HCT116 (cell line): ENCODE results near the gene SYNGR3. TPM values are rescaled to one million over a fixed set of nuclear protein-coding genes. Genes with fewer than 3 reads are reported as not detected.

Experiments
- ATAC-seq: fragments of 200-7000 bp; cut with Tn5 transposase; 2 replicates; pipeline ENCODE4 v1.9.1; 2020; ENCODE audit warnings: mild to moderate bottlenecking, moderate library complexity
- BruUV-seq: library from RNA; stranded (reverse); fragments of 400-500 nt; replicated peaks from 2 replicates; lab custom pipeline; 2021; lab: Mats Ljungman, UMichigan
- CTCF ChIA-PET: fragments of 300-600 bp; sonication (Branson Sonifier 250); formaldehyde crosslinking; loops from one replicate; lab custom pipeline; 2021; ENCODE audit warnings: antibody characterized with exemption; lab: Charles Lee
- POLR2A ChIA-PET: fragments of 300-600, 350-600 bp; sonication (Branson Sonifier 250); formaldehyde crosslinking; loops from one replicate; lab custom pipeline; 2021; ENCODE audit warnings: antibody characterized with exemption; lab: Charles Lee
- RAD21 ChIA-PET, 2 experiments: fragments of 300-600 bp; sonication (Branson Sonifier 250); formaldehyde crosslinking; loops; one replicate each; lab custom pipeline; 2023; ENCODE audit warnings: low total read pairs in 2 of 2; ENCODE audit not compliant: uncharacterized antibody in 2 of 2, unreplicated experiment in 2 of 2, low non-redundant PET in 1 of 2; lab: Charles Lee
- DNase-seq: peaks from one replicate; pipeline ENCODE4 v3.0.0-alpha.2; 2010; ENCODE audit warnings: low read depth, low spot score
- H2AFZ ChIP-seq: fragments of 200-600 bp; shearing (Covaris generic), sonication (generic); 2 replicates; pipeline ENCODE4 v1.6.1; 2017; ENCODE audit warnings: low read depth, mixed run types, mixed read lengths, antibody characterized with exemption, low read length; ENCODE audit not compliant: poor library complexity, severe bottlenecking
- H3K27ac ChIP-seq: 2 replicates; pipeline ENCODE4 v1.5.1; 2012; ENCODE audit warnings: low read depth, low read length
- H3K27me3 ChIP-seq: fragments of 200-600 bp; sonication (generic); 2 replicates; pipeline ENCODE4 v1.6.1; 2016; ENCODE audit warnings: mixed run types, low read length, mixed read lengths; ENCODE audit not compliant: insufficient read depth
- H3K36me3 ChIP-seq, 2 experiments: fragments of 200-500 bp in 1 of 2; fragments of 200-600 bp in 1 of 2; sonication (Bioruptor generic) in 1 of 2; sonication (generic) in 1 of 2; 2 replicates each; pipeline versions ENCODE4 v1.5.1 to v1.6.1; 2014 to 2016; ENCODE audit warnings: low read length in 2 of 2, inconsistent platforms in 1 of 2, mixed read lengths in 1 of 2, mixed run types in 1 of 2; ENCODE audit not compliant: insufficient read depth in 2 of 2, control insufficient read depth in 1 of 2
- H3K4me1 ChIP-seq, 2 experiments: fragments of 200-600 bp in 1 of 2; sonication (generic) in 1 of 2; 2 replicates each; pipeline versions ENCODE4 v1.5.1 to v1.6.1; 2012 to 2017; ENCODE audit warnings: low read length in 2 of 2, inconsistent platforms in 1 of 2, mild to moderate bottlenecking in 1 of 2, mixed read lengths in 1 of 2, mixed run types in 1 of 2, moderate library complexity in 1 of 2; ENCODE audit not compliant: insufficient read depth in 2 of 2, control insufficient read depth in 1 of 2
- H3K4me2 ChIP-seq: fragments of 200-600 bp; sonication (generic); 2 replicates; pipeline ENCODE4 v1.6.1; 2017; ENCODE audit warnings: mixed run types, low read length, mixed read lengths
- H3K4me3 ChIP-seq, 2 experiments: fragments of 200-600 bp in 1 of 2; sonication (generic) in 1 of 2; replicated peaks in 1 of 2; 2 replicates each; pipeline ENCODE4 v1.5.1; 2011 to 2016; ENCODE audit warnings: low read length in 2 of 2, control low read depth in 1 of 2, low read depth in 1 of 2, mild to moderate bottlenecking in 1 of 2, mixed read lengths in 1 of 2, mixed run types in 1 of 2
- H3K79me2 ChIP-seq: fragments of 200-600 bp; sonication (generic); 2 replicates; pipeline ENCODE4 v1.6.1; 2017; ENCODE audit warnings: mild to moderate bottlenecking, mixed run types, low read length, moderate library complexity, mixed read lengths; ENCODE audit not compliant: insufficient read depth
- H3K9ac ChIP-seq: fragments of 200-600 bp; sonication (generic); 2 replicates; pipeline ENCODE4 v1.6.1; 2016; ENCODE audit warnings: low read length, mixed read lengths
- H3K9me2 ChIP-seq: fragments of 200-600 bp; sonication (generic), shearing (Covaris generic); 2 replicates; pipeline ENCODE4 v1.6.1; 2017; ENCODE audit warnings: mixed run types, mild to moderate bottlenecking, moderate library complexity; ENCODE audit not compliant: insufficient read depth
- H3K9me3 ChIP-seq, 2 experiments: fragments of 200-500 bp in 1 of 2; fragments of 200-600 bp in 1 of 2; sonication (Bioruptor generic) in 1 of 2; sonication (generic) in 1 of 2; 2 replicates each; pipeline ENCODE4 v1.6.1; 2014 to 2017; ENCODE audit warnings: low read length in 2 of 2, mixed read lengths in 2 of 2, inconsistent platforms in 1 of 2, low read depth in 1 of 2, mild to moderate bottlenecking in 1 of 2, mixed run types in 1 of 2, moderate library complexity in 1 of 2; ENCODE audit not compliant: control insufficient read depth in 1 of 2, insufficient read depth in 1 of 2
- H4K20me1 ChIP-seq: fragments of 200-600 bp; sonication (generic), shearing (Covaris generic); 2 replicates; pipeline ENCODE4 v1.6.1; 2017; ENCODE audit warnings: mixed run types, mild to moderate bottlenecking, moderate library complexity; ENCODE audit not compliant: insufficient read depth
- CEBPB ChIP-seq: IDR thresholded peaks from 2 replicates; pipeline ENCODE4 v1.6.1; 2012; ENCODE audit warnings: low read depth
- EZH2 ChIP-seq: fragments of 200-600 bp; sonication (generic); IDR thresholded peaks from 2 replicates; pipeline ENCODE4 v1.6.1; 2017; ENCODE audit warnings: antibody characterized with exemption, mixed run types
- EZH2phosphoT487 ChIP-seq: fragments of 200-600 bp; IDR thresholded peaks from 2 replicates; pipeline ENCODE4 v1.6.1; 2018; ENCODE audit warnings: antibody characterized with exemption, borderline replicate concordance
- FOSL1 ChIP-seq: IDR thresholded peaks from 2 replicates; pipeline ENCODE4 v1.6.1; 2012; ENCODE audit warnings: low read depth
- JUND ChIP-seq: IDR thresholded peaks from 2 replicates; pipeline ENCODE4 v1.6.1; 2012
- MAX ChIP-seq: IDR thresholded peaks from 2 replicates; pipeline ENCODE4 v1.6.1; 2012
- POLR2A ChIP-seq: IDR thresholded peaks from 2 replicates; pipeline ENCODE4 v1.7.0; 2011; ENCODE audit warnings: borderline replicate concordance; ENCODE audit not compliant: insufficient read depth, insufficient read length; ENCODE audit errors: extremely low read depth
- POLR2AphosphoS5 ChIP-seq: IDR thresholded peaks from 2 replicates; pipeline ENCODE4 v1.6.1; 2011; ENCODE audit warnings: mild to moderate bottlenecking, low read depth, low read length, moderate library complexity
- RAD21 ChIP-seq: IDR thresholded peaks from 2 replicates; pipeline ENCODE4 v1.6.1; 2012; ENCODE audit warnings: low read depth, mild to moderate bottlenecking
- SP1 ChIP-seq: IDR thresholded peaks from 2 replicates; pipeline ENCODE4 v1.6.1; 2012; ENCODE audit warnings: low read depth
- ZBTB33 ChIP-seq: IDR thresholded peaks from 2 replicates; pipeline ENCODE4 v1.6.1; 2011; ENCODE audit warnings: mild to moderate bottlenecking, low read length, moderate library complexity; ENCODE audit not compliant: insufficient replicate concordance; ENCODE audit errors: extremely low read depth
- ZFX ChIP-seq: fragments of 450-650 bp; IDR thresholded peaks from 2 replicates; pipeline ENCODE4 v1.6.1; 2017
- ZNF274 ChIP-seq: fragments of 200-500 bp; sonication (Bioruptor generic); IDR thresholded peaks from 2 replicates; pipeline ENCODE4 v1.6.1; 2014; ENCODE audit warnings: mild to moderate bottlenecking, low read depth, low read length, inconsistent platforms
- intact Hi-C: fragments of 100-400 bp; cut with micrococcal nuclease; formaldehyde crosslinking; loops from 2 replicates; pipeline ENCODE4 v1.10.0; 2022
- total RNA-seq: library from RNA; stranded (reverse); gene quantifications from one replicate; pipeline ENCODE4 v1.2.1, GENCODE V29; 2021; ENCODE audit not compliant: unreplicated experiment

SYNGR3 gene
- total RNA-seq, 1 experiment from 2014 or later: 11.5 TPM

DNA sequence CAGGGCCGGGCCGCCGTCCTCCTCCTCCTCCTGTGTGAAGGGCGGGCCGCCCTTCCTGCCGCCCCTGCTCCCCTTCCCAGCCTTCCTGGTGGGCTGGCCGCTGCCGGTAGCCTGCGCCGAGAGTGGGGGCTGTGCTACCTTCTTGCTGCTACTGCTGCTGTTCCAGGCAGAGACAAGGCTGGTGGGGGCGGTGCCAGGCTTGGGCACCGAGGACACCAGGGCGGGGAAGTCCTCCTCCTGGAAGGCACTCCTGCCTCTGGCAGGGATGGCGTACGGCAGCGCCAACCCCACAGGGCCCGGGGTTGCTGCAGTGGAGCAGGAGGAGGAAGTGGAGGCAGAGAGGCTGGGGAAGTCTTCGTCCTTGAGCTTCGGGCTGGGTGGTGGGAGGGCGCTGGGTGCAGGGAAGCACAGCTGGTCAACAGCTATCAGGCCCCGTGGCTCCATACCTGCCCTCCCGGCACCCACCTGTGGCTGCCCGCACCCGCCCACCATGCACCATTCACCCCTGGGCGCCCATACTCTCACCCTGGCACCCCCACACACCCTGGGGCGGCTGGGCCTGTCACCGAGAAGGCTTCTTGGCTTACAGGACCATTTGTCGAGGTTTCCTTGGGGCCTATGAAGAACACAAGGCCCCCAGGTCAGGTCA lies 10.2 kb downstream of the SYNGR3 start:
- H3K79me2 ChIP-seq: peaks cover 37% of the 10 kb centered on the region
- TF ChIP-seq CEBPB (no peak), MAX (no peak), RAD21 (no peak), ZNF274 (no peak), ZFX (no peak), SP1 (no peak), EZH2 (no peak), JUND (no peak), ZBTB33 (no peak), POLR2A (no peak), EZH2phosphoT487 (no peak), FOSL1 (no peak), POLR2AphosphoS5 (no peak)
- H3K4me3 ChIP-seq: no peak overlapping the region
- BruUV-seq: no TSS peak
- ChIA-PET POLR2A (no interaction called here), RAD21 (interaction anchor here in 1 of 2 experiments (0.6 kb wide), 1 partner anchor 35 kb away, joined by 5 read pairs; the partner anchor contains the start of gene RPS2), CTCF (no interaction called here)
- H3K9me2 ChIP-seq: no peaks in the 10 kb centered on the region
- no peak overlapping the region for H3K27ac ChIP-seq
- no peak overlapping the region for H2AFZ ChIP-seq
- no peaks in the 10 kb centered on the region; the same call in 1 of the 2 replicates for H4K20me1 ChIP-seq
- DNase-seq (no peak), ATAC-seq (no peak)
- H3K27me3 ChIP-seq: no peaks in the 10 kb centered on the region
- intact Hi-C loops: loop anchor here (5.0 kb wide), 1 partner anchor 142 kb away; no protein-coding TSS in a partner anchor
- H3K4me2 ChIP-seq: no peak overlapping the region
- peaks cover 8 to 16% of the 10 kb centered on the region in 2 experiments for H3K4me1 ChIP-seq
- no peak overlapping the region for H3K9ac ChIP-seq
- peaks cover 25 to 51% of the 10 kb centered on the region in 2 experiments; a peak in 3 of 4 replicates for H3K36me3 ChIP-seq
- no peaks in the 10 kb centered on the region for H3K9me3 ChIP-seq
